ENCODE data around the gene CDKN2B.

GRCh38 chr9:22040760-22041159 lies 31.7 kb upstream of the CDKN2B start:
- TF ChIP-seq, protein P1, sequence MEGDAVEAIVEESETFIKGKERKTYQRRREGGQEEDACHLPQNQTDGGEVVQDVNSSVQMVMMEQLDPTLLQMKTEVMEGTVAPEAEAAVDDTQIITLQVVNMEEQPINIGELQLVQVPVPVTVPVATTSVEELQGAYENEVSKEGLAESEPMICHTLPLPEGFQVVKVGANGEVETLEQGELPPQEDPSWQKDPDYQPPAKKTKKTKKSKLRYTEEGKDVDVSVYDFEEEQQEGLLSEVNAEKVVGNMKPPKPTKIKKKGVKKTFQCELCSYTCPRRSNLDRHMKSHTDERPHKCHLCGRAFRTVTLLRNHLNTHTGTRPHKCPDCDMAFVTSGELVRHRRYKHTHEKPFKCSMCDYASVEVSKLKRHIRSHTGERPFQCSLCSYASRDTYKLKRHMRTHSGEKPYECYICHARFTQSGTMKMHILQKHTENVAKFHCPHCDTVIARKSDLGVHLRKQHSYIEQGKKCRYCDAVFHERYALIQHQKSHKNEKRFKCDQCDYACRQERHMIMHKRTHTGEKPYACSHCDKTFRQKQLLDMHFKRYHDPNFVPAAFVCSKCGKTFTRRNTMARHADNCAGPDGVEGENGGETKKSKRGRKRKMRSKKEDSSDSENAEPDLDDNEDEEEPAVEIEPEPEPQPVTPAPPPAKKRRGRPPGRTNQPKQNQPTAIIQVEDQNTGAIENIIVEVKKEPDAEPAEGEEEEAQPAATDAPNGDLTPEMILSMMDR (IDR thresholded peaks at IDR 0.05): no peak
- no peak for TF ChIP-seq RFX5 (IDR thresholded peaks at IDR 0.05; ENCODE audit: low read length)
- TF ChIP-seq, protein P2, sequence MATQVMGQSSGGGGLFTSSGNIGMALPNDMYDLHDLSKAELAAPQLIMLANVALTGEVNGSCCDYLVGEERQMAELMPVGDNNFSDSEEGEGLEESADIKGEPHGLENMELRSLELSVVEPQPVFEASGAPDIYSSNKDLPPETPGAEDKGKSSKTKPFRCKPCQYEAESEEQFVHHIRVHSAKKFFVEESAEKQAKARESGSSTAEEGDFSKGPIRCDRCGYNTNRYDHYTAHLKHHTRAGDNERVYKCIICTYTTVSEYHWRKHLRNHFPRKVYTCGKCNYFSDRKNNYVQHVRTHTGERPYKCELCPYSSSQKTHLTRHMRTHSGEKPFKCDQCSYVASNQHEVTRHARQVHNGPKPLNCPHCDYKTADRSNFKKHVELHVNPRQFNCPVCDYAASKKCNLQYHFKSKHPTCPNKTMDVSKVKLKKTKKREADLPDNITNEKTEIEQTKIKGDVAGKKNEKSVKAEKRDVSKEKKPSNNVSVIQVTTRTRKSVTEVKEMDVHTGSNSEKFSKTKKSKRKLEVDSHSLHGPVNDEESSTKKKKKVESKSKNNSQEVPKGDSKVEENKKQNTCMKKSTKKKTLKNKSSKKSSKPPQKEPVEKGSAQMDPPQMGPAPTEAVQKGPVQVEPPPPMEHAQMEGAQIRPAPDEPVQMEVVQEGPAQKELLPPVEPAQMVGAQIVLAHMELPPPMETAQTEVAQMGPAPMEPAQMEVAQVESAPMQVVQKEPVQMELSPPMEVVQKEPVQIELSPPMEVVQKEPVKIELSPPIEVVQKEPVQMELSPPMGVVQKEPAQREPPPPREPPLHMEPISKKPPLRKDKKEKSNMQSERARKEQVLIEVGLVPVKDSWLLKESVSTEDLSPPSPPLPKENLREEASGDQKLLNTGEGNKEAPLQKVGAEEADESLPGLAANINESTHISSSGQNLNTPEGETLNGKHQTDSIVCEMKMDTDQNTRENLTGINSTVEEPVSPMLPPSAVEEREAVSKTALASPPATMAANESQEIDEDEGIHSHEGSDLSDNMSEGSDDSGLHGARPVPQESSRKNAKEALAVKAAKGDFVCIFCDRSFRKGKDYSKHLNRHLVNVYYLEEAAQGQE (IDR thresholded peaks at IDR 0.05; ENCODE audit: low read depth, low read length): no peak
- no peak for TF ChIP-seq YY1 (IDR thresholded peaks at IDR 0.05; ENCODE audit: low read depth)
- no peak for TF ChIP-seq TAF1 (IDR thresholded peaks at IDR 0.05; ENCODE audit: borderline replicate concordance, low read depth, low read length)
- TF ChIP-seq POLR2AphosphoS5 (IDR thresholded peaks at IDR 0.05; ENCODE audit: low read depth, low read length): no peak
- no peak for TF ChIP-seq MXI1 (IDR thresholded peaks at IDR 0.05; ENCODE audit: low read depth, low read length)
- peak in 1 of 2 experiments; percentile 47; a peak in 1 of 4 replicates for TF ChIP-seq EP300 (IDR thresholded peaks at IDR 0.05; ENCODE audit: borderline replicate concordance in 1 of 2, low read depth in 1 of 2, low read length in 1 of 2)
- no peak for TF ChIP-seq SMC3 (IDR thresholded peaks at IDR 0.05; ENCODE audit: low read depth, low read length)

Measured in SK-N-SH (cell line).